ENCODE measurements around the gene IQCN. TPM values are rescaled to one million over a fixed set of nuclear protein-coding genes. Genes with fewer than 3 reads are reported as not detected.

Gene IQCN
- total and polyA plus RNA-seq, 2 donors = 0.57 to 5.0 TPM

DNA sequence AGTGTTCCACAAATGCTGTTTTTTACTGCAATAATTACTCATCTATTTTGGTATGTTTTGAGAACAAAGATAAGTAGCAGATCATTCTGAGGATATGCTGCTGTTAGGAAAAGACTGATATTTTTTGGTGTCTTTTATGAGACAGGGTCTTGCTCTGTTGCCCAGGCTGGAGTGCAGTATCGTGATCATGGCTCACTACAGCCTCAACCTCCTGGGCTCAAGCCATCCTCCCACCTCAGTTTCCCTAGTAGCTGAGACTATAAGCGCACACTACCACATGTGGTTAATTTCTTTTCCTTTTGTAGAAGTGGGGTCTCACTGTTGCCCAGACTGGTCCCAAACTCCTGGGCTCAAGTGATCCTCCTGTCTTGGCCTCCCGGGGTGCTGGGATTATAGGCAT lies 39.1 kb upstream of the IQCN start:
- Histone ChIP-seq H3K27me3 (ENCODE audit: control insufficient read depth in 2 of 2, insufficient read depth in 1 of 2, low read length in 1 of 2) (no peaks in the 10 kb centered on the region), H3K4me3 (ENCODE audit: low read length in 2 of 2) (no peak overlapping the region), H3K36me3 (ENCODE audit: control insufficient read depth in 2 of 2, insufficient read depth in 2 of 2, low read length in 1 of 2) (peaks cover 67% of the 10 kb centered on the region in 2 donors), H3K27ac (ENCODE audit: low read depth in 1 of 2, low read length in 1 of 2) (no peak overlapping the region), H3K9me3 (ENCODE audit: control insufficient read depth in 2 of 2, insufficient read depth in 1 of 2, low read length in 1 of 2) (peaks cover 0 to 2% of the 10 kb centered on the region in 2 donors), H3K4me1 (ENCODE audit: control insufficient read depth in 2 of 2, insufficient read depth in 2 of 2, low read length in 2 of 2) (peaks cover 9 to 29% of the 10 kb centered on the region in 2 donors)
- WGBS = 98% methylated on average over 3 of the region's 3 CpGs
- no peak for DNase-seq (ENCODE audit: low read depth in 6 of 9, low spot score in 9 of 9)

DNA sequence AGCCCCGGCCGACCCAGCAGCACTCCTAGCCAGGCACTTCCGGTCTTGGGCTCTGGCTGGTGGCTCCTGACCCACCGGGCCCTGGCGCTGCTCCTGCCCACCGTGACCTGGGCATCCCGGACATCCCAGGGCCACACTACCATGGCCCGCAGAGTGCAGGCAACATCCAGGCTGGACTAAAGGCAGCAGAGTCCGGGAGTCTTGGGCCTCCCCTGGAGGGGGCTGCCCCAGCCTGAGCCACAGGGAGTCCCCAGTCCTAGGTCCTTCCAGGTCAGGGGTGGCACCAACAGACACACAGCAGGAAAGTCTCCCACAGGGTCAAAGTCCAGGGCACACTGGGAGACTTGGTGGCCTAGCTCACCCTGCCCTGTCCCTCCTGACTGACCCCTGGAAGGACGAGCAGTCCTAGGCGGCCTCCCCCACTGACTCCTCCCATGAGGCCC lies 37.9 kb upstream of the IQCN start:
- Histone ChIP-seq H3K4me1 (ENCODE audit: control insufficient read depth in 2 of 2, insufficient read depth in 2 of 2, low read length in 2 of 2) (peaks cover 0 to 24% of the 10 kb centered on the region in 2 donors), H3K36me3 (ENCODE audit: control insufficient read depth in 2 of 2, insufficient read depth in 2 of 2, low read length in 1 of 2) (peaks cover 78 to 80% of the 10 kb centered on the region in 2 donors), H3K27me3 (ENCODE audit: control insufficient read depth in 2 of 2, insufficient read depth in 1 of 2, low read length in 1 of 2) (no peaks in the 10 kb centered on the region), H3K9me3 (ENCODE audit: control insufficient read depth in 2 of 2, insufficient read depth in 1 of 2, low read length in 1 of 2) (peaks cover 2 to 3% of the 10 kb centered on the region in 2 donors), H3K27ac (ENCODE audit: low read depth in 1 of 2, low read length in 1 of 2) (no peak overlapping the region), H3K4me3 (ENCODE audit: low read length in 2 of 2) (no peak overlapping the region)
- no peak for DNase-seq (ENCODE audit: low read depth in 6 of 9, low spot score in 9 of 9)
- 97% methylated on average over 11 of the region's 11 CpGs for WGBS

DNA sequence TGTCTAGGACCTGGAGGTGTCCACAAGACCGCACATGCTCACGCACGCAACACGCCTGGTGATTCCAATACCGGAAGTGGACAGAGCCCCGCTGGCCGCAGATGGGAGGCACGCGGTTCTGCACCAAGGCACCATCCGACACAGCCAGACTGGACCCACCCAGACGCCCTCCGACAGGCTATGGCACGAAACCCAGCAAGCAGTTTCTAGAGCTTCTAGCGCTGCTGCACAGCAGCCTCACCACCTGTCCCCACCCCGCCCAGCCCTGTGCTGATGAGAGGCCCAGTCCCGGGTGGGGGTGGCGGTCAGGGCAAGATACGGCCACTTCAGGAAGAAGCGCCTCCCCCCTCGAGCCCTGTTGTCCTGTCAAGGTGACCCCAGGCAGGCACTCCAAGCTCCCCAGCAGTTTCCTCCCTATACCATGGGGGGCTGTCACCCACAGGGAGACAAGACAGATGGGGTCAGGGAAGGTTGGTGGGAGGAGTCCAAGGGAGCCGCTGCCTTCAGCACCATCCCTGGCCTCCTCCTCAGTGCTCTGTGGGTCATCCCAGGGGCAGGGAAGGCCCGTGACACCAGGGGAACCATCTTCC lies 37.3 kb upstream of the IQCN start:
- no peak for DNase-seq (ENCODE audit: low read depth in 6 of 9, low spot score in 9 of 9)
- Histone ChIP-seq H3K27ac (ENCODE audit: low read depth in 1 of 2, low read length in 1 of 2) (no peak overlapping the region), H3K4me1 (ENCODE audit: control insufficient read depth in 2 of 2, insufficient read depth in 2 of 2, low read length in 2 of 2) (peaks cover 0 to 26% of the 10 kb centered on the region in 2 donors), H3K9me3 (ENCODE audit: control insufficient read depth in 2 of 2, insufficient read depth in 1 of 2, low read length in 1 of 2) (peaks cover 2 to 3% of the 10 kb centered on the region in 2 donors), H3K27me3 (ENCODE audit: control insufficient read depth in 2 of 2, insufficient read depth in 1 of 2, low read length in 1 of 2) (no peaks in the 10 kb centered on the region), H3K4me3 (ENCODE audit: low read length in 2 of 2) (no peak overlapping the region), H3K36me3 (ENCODE audit: control insufficient read depth in 2 of 2, insufficient read depth in 2 of 2, low read length in 1 of 2) (peaks cover 82 to 85% of the 10 kb centered on the region in 2 donors)
- 97% methylated on average over 22 of the region's 22 CpGs for WGBS

DNA sequence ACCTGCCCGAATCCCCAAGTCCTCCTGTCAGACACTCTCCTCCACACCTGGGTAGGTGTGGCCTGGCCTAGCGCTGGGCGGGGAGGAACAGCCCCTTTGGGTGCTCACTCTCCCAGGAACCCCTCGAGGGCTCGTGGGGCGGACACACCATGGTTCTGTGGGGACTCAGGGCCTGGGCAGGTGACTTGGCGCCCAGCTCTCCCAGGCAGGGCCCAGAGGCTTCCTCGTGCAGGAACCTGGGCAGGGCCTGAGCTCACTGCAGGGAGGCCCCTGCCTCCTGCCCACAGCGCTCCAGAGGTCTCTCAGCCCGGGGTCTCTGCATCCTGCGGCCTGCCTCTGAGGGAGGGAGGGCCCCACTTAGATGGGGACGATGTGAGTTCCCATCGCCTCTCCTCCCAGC lies 36.7 kb upstream of the IQCN start:
- peaks cover 0 to 27% of the 10 kb centered on the region in 2 donors for H3K4me1 ChIP-seq (ENCODE audit: control insufficient read depth in 2 of 2, insufficient read depth in 2 of 2, low read length in 2 of 2)
- H3K9me3 ChIP-seq (ENCODE audit: control insufficient read depth in 2 of 2, insufficient read depth in 1 of 2, low read length in 1 of 2) = peaks cover 2 to 3% of the 10 kb centered on the region in 2 donors
- no peaks in the 10 kb centered on the region for H3K27me3 ChIP-seq (ENCODE audit: control insufficient read depth in 2 of 2, insufficient read depth in 1 of 2, low read length in 1 of 2)
- no peak for DNase-seq (ENCODE audit: low read depth in 6 of 9, low spot score in 9 of 9)
- no peak overlapping the region for H3K27ac ChIP-seq (ENCODE audit: low read depth in 1 of 2, low read length in 1 of 2)
- H3K36me3 ChIP-seq (ENCODE audit: control insufficient read depth in 2 of 2, insufficient read depth in 2 of 2, low read length in 1 of 2) = peaks cover 86 to 91% of the 10 kb centered on the region in 2 donors
- no peak overlapping the region for H3K4me3 ChIP-seq (ENCODE audit: low read length in 2 of 2)
- WGBS = 98% methylated on average over 13 of the region's 13 CpGs

DNA sequence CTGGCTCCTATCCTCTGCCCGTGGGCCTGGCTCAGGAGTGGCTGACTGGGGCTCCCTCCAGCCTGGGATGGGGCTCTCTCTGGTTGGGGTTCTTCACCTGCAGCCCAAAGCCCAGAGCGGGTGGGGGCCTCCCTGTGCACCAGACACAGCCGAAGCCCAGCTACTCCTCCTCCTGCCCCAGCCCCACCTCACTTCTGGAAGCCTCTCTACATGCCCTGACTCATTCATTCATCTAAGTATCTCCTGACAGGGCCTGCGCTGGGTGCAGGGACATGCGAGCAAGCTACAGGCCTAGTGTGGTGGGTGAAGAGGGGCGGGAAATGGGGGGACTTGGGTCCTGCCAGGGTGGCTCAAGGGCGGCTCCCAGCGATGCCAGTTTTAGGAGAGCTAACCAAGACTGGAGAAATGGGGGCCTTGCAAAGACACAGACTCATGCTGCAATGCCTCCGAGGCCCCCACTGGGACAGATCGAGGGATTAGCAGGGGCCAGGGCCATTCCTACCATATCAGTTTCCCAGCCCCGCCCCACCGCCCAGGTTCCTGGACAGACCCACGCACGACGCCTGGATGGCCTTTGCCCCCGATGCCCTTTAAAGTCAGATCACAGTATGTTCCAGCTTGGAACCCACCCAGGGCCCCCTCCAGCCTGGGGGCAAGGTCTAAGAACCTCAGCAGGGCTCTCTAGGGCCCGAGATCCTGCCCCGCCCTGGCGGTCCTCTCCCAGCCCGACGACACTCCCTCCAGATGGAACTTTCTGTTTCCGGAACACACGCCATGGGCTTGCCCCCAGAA lies 36.1 kb upstream of the IQCN start:
- H3K4me3 ChIP-seq (ENCODE audit: low read length in 2 of 2) = no peak overlapping the region
- no peaks in the 10 kb centered on the region for H3K27me3 ChIP-seq (ENCODE audit: control insufficient read depth in 2 of 2, insufficient read depth in 1 of 2, low read length in 1 of 2)
- H3K9me3 ChIP-seq (ENCODE audit: control insufficient read depth in 2 of 2, insufficient read depth in 1 of 2, low read length in 1 of 2) = peaks cover 2 to 5% of the 10 kb centered on the region in 2 donors
- no peak overlapping the region for H3K27ac ChIP-seq (ENCODE audit: low read depth in 1 of 2, low read length in 1 of 2)
- H3K36me3 ChIP-seq (ENCODE audit: control insufficient read depth in 2 of 2, insufficient read depth in 2 of 2, low read length in 1 of 2) = peaks cover 82 to 89% of the 10 kb centered on the region in 2 donors
- peaks cover 4 to 33% of the 10 kb centered on the region in 2 donors for H3K4me1 ChIP-seq (ENCODE audit: control insufficient read depth in 2 of 2, insufficient read depth in 2 of 2, low read length in 2 of 2)
- DNase-seq (ENCODE audit: low read depth in 6 of 9, low spot score in 9 of 9) = no peak
- WGBS = 93% methylated on average over 23 of the region's 23 CpGs

DNA sequence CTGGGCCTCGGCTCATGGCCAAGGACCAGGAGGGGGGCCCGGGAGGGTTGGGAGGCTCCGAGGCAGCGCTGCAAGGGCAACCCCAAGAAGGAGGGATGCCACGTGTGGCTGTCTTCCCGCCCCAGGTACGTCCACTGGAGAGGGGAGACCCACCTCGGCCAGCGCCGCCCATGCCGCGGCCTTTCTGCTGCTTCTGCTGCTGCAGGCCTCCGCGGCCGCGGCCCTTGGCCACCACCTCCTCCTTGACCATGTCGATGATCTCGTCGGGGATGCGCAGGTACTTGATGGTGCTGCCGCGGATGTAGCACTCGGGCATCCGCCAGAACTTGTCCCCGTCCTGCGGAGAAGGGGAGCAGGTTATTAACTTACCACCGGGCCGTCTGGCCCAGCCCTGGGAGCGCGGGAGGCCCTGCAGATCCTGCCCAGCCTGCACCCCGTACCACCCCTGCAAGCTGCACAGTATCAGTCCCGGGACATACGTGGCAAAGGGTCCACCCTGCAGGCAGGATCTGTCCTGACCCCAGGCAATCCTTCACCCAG lies 35.3 kb upstream of the IQCN start:
- DNase-seq (ENCODE audit: low read depth in 6 of 9, low spot score in 9 of 9) = no peak
- WGBS = 95% methylated on average over 33 of the region's 33 CpGs
- Histone ChIP-seq H3K36me3 (ENCODE audit: control insufficient read depth in 2 of 2, insufficient read depth in 2 of 2, low read length in 1 of 2) (peaks cover 79 to 86% of the 10 kb centered on the region in 2 donors), H3K4me3 (ENCODE audit: low read length in 2 of 2) (no peak overlapping the region), H3K9me3 (ENCODE audit: control insufficient read depth in 2 of 2, insufficient read depth in 1 of 2, low read length in 1 of 2) (peaks cover 2 to 7% of the 10 kb centered on the region in 2 donors), H3K27me3 (ENCODE audit: control insufficient read depth in 2 of 2, insufficient read depth in 1 of 2, low read length in 1 of 2) (no peaks in the 10 kb centered on the region), H3K4me1 (ENCODE audit: control insufficient read depth in 2 of 2, insufficient read depth in 2 of 2, low read length in 2 of 2) (peaks cover 10 to 40% of the 10 kb centered on the region in 2 donors), H3K27ac (ENCODE audit: low read depth in 1 of 2, low read length in 1 of 2) (no peak overlapping the region)

DNA sequence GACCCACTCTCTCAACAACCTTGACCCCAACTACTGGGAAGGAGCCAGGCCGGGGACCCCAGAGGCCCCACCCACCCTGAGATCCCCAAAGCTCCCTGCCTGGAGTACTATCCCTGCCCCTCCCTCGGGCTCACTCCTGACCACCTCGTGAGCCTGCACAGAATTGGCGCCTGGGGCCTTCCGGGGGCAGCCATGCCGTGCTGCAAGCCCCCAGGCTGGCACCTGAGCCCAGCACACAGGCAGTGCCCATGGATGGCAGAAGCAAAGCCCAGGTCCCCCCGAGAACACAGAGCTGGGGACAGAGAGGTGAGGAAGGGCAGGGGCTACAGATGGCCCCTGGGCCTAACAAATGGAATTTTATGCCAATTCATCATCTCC lies 34.7 kb upstream of the IQCN start:
- peaks cover 73 to 79% of the 10 kb centered on the region in 2 donors for H3K36me3 ChIP-seq (ENCODE audit: control insufficient read depth in 2 of 2, insufficient read depth in 2 of 2, low read length in 1 of 2)

DNA sequence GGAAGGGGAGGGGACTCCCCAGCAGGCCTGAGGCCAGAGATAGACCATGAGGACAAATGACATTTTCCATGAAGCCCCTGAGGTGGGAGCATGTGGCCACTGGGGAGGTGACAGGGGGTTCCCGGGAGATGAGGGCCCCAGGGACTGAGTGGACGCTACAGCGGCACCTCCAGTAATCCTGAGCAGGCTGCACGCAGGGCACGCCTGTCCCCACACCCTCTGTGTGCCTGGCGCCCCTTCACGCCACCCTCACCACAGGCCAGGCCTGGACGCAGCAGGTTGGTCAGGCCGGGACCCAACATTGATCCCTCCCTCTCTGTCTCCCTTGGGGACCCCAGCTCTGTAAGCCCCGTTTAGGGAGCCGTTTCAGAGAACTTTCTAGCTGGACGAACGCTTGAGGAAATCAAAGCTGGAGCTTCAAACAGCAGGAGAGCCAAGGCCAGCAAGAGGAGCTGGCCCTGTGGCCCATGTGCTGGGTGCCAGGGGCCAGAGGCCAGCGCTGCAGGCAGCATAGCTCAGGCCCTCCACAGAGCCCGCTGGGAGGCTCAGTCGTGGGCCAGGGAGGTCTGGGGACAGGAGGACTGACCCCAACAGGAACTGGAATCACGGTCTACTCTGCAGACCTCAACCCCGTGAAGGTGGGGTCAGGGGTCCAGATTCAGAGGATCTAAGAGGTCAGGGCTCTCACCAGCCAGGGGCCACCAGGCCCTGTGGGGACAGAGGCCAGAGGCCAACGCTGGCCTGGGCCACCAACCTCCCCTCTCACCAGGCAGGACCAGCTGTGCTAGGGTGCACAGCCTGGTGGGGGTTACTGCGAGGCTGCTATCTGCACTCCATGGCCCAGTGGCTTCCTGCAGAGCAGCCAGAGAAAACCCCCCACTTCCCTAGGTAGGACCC lies 34.0 kb upstream of the IQCN start:
- Histone ChIP-seq H3K27me3 (ENCODE audit: control insufficient read depth in 2 of 2, insufficient read depth in 1 of 2, low read length in 1 of 2) (no peaks in the 10 kb centered on the region), H3K4me3 (ENCODE audit: low read length in 2 of 2) (no peak overlapping the region), H3K27ac (ENCODE audit: low read depth in 1 of 2, low read length in 1 of 2) (no peak overlapping the region), H3K9me3 (ENCODE audit: control insufficient read depth in 2 of 2, insufficient read depth in 1 of 2, low read length in 1 of 2) (peaks cover 2 to 7% of the 10 kb centered on the region in 2 donors), H3K36me3 (ENCODE audit: control insufficient read depth in 2 of 2, insufficient read depth in 2 of 2, low read length in 1 of 2) (peaks cover 70 to 74% of the 10 kb centered on the region in 2 donors), H3K4me1 (ENCODE audit: control insufficient read depth in 2 of 2, insufficient read depth in 2 of 2, low read length in 2 of 2) (peaks cover 21 to 53% of the 10 kb centered on the region in 2 donors)
- DNase-seq (ENCODE audit: low read depth in 6 of 9, low spot score in 9 of 9) = no peak
- 97% methylated on average over 20 of the region's 20 CpGs for WGBS

More for the DNA sequence above, 34.7 kb upstream of the IQCN start:
- Histone ChIP-seq H3K27me3 (ENCODE audit: control insufficient read depth in 2 of 2, insufficient read depth in 1 of 2, low read length in 1 of 2) (no peaks in the 10 kb centered on the region), H3K9me3 (ENCODE audit: control insufficient read depth in 2 of 2, insufficient read depth in 1 of 2, low read length in 1 of 2) (peaks cover 2 to 7% of the 10 kb centered on the region in 2 donors), H3K4me3 (ENCODE audit: low read length in 2 of 2) (no peak overlapping the region), H3K27ac (ENCODE audit: low read depth in 1 of 2, low read length in 1 of 2) (no peak overlapping the region), H3K4me1 (ENCODE audit: control insufficient read depth in 2 of 2, insufficient read depth in 2 of 2, low read length in 2 of 2) (peaks cover 17 to 47% of the 10 kb centered on the region in 2 donors)
- 98% methylated on average over 7 of the region's 7 CpGs for WGBS
- DNase-seq (ENCODE audit: low read depth in 6 of 9, low spot score in 9 of 9) = no peak

Data from thymus (tissue), 11 donors.